ENCODE results near the gene OBSL1.
A peak's percentile ranks its signal among the peaks of the same experiment; 100 is the strongest.

Gene OBSL1

DNA sequence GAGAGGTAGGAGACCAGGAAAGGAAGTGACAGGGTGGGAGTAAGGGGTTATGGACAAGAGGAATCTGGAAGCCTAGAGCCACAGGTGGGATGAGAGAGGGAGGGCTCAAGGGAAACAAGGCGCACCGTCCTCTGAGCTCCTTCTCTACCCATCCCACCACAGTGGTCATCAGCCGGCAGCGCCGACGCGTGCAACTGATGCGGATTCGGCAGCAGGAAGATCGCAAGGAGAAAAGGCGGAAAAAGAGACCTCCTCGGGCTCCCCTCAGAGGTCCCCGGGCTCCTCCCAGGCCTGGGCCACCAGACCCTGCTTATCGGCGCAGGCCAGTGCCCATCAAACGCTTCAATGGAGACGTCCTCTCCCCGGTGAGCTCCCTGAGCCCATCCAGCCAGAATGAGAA, 22.3 kb downstream of the OBSL1 start:
- no peak for DNase-seq

DNA sequence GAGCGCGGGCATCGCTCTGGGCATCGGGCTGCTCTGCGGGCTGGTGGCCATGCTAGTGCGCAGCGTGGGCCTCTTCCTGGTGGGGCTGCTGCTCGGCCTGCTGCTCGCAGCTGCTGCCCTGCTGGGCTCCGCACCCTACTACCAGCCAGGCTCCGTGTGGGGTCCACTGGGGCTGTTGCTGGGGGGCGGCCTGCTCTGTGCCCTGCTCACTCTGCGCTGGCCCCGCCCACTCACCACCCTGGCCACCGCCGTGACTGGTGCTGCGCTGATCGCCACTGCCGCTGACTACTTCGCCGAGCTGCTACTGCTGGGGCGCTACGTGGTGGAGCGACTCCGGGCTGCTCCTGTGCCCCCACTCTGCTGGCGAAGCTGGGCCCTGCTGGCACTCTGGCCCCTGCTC, 23.7 kb downstream of the OBSL1 start:
- no peak for DNase-seq

DNA sequence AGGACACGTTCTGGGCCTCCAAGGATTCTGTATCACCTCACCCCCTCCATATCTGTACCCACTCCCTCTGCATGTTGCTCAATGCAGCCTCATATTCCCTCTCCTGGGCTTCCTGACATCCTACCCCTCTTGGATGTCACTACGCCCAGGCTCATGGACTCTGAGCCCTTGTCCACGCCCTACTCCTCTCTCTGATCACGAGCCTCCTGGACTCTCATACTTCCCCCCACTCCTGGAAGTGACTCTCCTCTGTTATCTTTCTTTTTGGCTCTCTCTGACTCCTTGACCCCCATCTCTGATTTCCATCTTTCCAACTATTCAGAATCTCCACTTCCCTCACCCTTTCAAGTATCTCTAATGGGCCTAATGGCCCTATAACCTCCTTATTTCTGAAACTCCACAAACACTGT, 25.4 kb downstream of the OBSL1 start:
- no peak for DNase-seq

DNA sequence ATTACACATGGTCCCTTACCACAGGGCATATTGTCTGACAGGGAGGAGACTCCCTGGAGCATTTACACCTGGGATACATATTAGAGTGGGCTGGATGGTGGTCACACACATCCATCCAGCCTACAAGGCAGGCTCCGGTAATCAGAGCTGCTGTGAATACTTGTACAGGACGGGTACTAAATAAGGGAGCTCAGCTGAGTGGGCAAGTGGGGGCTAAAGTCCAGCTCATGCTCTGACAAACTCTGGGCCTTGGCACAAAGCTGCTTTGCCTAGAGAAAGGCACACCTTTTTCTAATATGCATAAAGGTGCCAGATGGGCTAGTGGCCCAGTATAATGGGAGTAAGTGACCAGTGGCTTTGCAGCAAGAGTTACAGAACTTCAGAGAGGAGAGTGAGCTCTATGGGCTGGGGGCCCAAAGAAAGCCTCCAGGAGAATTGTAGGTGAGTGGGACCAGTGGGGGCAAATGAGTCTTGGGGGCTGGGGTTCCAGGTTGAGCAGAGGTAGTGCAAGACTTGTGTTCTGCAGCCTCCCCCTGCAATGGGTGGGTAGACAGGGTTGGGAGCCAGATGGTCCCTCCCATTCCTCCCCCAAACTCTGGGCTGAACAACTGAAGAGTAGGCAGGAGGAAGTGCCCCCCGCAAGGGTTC, 25.9 kb downstream of the OBSL1 start:
- DNase-seq = no peak

DNA sequence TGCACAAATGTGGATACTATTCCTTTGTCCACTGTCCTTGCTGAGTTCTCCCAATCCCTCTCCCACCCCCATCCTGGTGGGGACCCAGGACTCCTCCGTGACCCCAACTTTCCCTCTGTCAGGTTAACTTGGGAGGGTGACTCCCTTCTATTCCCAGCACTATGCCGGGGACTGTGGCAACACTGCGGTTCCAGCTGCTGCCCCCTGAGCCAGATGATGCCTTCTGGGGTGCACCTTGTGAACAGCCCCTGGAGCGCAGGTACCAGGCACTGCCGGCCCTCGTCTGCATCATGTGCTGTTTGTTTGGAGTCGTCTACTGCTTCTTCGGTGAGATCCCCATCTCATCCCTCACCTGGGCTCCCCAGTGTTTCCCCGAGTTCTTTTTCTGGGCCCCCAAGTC, 26.8 kb downstream of the OBSL1 start:
- no peak for DNase-seq

DNA sequence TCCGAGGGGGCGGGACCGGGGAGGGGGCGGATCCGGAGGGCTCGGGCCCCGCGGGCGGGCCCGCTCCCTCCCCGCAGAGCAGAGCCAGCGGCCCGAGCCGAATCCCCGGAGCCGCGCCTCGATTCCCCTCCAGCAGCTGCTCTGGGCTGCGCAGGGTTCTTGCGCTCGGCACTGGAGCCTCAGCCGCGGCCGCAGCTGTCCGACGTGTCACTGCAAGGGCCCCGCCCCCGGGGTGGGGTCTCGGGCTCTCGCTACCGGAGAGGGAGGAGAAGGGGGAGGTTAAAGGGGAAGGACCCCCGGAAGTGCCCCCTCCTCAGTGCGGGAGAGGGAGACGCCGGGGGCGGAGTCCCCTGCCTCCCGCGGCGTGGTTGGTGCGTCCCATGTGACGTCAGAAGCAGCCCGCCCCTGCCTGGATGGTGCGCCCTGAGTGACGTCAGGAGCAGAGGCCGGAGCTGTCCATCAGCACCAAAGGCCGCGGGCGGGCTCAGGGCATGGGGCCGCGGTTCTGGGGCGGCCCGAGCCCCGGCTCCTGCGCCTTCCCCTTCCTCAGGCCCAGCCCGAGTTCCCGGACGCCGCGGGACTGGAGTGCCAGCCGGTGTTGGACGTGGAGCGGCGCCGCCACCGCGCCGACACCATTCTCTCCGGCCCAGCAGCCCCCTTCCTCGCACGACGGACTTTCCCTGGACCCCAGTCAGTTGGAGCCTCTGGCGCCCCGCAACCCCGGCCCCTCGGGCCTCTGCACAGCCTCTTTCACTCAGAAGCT, 27.6 kb downstream of the OBSL1 start, which contains the start of the genes CHPF and TMEM198:
TSS of gene CHPF (minus strand) at position 214 of the 763 bp plus-strand sequence. CDS start 271 bp downstream, outside the sequence.
TSS of gene TMEM198 (plus strand) at position 433 of the 763 bp plus-strand sequence. CDS start 700 bp downstream, outside the sequence.
- DNase-seq = peak; percentile 96

DNA sequence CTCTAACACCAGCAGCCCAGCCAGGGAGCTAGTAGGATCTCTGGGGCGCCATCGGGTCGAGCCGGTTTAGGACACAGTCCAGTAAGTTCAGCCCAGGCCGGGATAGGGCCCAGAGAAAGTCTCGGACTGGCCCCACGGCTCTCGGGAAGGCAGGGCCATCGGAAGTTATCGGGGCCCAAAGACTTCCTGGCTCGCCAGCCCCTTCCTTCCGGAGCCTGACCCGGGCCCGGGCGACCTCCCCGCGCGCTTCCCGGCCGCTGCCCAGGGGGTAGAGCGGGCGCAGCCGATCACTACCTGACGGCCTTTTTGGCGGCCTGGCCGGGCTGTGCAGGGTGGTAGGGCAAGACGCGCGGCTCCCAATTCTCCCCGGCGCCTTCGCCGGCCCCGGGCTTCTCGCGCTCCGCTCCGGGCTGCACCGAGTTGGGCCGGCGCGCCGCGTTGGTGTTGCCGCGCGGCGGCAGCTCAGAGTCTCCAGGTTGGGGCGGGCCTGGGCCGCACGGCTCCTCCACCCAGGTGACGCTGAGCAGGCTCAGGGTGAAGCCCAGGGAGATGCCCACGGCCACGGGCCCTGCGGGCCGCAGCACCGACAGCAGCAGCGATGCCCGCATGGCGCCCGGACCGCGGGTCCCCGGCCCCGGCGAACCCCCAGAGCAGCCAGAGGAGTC, 28.3 kb downstream of the OBSL1 start:
- no peak for DNase-seq

DNA sequence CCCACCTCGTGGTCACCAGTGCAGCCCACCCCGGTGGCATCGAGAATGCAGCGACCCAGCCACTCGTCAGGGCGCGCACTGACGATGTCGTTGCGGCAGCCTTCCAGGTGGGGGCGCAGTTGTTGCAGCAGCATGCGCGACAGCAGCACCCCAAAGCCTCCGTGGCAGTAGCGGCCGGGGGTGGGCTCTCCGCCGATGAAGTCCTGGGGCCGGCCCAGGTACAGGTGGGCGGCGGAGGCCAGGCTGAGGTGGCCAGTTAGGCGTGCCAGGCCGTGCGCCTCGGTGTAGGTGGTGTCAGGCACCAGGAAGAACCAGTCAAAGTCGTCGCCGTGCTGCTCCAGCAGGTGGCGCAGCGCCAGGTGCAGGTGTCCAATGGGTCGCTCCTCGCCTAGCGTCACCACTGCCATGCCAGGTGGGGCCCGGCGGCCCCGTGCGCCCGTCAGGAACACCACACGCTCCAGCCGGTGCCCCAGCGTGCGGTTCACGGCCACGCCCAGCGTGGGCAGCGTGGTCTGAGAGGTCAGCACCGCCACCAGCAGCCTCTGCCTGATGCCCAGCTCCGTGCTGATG, 29.6 kb downstream of the OBSL1 start:
- peak; percentile 91 for DNase-seq

DNA sequence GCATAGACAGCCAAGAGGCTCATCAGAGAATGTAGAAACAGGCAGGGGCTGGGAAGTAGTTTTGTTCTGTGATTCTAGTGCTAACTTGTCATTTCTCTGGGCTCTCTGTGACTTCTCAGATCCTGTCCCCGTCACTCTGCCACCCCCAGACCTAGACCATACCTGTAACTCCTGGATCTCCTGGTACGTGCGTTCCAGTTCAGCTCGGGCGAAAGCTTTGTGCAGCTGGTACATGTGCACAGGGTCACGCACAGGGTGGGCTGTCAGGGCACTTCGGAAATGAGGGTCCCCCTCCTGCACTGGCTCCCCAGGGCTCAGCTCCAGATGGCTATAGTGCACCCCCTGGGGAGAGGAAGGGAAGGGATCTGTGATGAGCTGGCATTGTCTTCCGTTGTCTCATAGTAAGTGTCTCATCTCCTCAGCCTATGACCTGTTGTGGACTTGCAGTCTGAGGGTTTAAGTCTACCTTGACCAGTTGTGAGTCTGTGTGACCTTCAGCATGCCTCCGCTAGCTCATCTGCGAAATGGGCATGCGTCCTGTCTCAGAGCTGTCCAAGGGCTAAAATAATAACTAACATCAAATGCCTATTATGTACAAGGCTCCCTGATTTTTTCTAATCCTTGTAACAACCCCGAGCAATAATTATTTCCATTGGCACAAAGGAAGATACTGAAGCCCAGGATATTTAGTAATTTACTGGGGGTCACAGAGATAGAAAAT, 30.4 kb downstream of the OBSL1 start:
- DNase-seq = no peak

DNA sequence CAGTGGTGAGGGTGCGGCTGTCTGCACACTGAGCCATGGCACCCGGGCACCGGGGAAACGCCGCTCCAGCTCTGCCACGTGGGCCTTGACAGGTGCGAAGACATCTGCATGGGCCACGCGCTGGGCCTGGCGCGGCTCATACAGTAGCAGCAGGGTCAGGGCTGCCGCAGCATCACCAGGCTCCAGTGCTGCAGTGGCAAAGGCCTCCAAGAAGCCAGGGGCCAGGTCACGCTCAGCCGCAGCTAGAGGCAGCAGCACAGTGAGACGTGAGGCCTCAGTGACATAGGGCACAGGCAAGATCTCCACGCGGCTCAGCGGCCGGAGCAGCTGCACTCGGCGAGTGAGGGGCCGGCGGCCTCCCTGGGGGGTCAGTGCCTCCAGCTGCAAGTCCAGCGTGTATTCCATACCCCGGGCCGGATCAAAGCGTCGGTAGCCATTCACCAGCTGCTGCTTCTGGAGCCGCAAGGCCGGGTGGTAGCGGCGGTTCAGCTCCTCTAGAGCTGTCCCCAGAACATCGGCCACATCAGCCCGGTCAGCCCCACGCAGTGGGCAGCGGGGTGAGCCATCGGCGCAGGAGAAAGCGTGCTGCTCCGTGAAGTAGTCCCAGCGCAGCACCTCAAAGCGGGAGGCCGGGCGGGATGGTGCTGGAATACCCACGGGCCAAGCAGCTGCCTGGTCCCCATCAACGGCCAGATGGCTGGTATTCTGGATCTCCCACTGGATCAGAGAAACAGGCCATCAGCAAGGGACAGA, 31.2 kb downstream of the OBSL1 start:
- DNase-seq = no peak

DNA sequence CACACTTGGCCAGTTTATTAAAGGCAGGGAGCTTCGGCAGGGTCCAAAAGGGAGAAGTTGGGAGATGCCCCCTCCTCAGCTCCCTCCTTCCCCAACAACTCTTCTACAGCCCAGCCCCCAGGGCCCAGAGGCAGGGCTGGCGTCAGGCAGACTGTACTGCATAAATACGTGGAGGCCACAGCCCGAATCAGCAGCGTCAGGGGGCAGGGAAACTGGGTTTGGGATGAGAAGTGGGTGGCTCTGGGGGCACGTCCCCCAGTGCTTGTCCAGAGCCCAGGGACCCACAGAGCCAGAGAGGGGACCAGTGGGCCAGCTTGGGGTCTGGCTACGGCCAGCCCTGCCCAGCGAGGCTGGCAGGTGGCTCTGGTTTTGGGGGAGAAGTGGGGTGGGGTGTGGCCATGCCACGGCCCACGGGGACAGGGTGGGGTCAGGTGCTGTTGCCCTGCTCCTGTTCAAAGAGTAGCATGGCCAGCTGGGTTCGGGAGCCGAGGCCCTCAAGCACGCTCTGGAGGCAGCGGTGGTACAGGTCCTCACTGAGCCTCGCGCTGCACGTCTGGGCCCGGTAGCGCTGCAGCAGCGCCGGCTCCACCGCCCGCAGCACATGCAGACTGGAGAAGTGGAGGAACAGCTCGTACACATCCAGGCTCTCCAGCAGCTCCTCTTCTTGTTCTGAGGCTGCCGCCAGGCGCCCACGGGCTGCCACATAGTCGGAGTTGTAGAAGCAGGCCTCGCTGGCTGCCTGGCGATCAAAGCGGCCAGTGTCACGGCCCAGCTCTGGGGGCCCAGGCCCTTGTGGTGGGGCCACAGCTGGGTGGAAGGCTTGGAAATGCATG, 32.2 kb downstream of the OBSL1 start:
- no peak for DNase-seq

DNA sequence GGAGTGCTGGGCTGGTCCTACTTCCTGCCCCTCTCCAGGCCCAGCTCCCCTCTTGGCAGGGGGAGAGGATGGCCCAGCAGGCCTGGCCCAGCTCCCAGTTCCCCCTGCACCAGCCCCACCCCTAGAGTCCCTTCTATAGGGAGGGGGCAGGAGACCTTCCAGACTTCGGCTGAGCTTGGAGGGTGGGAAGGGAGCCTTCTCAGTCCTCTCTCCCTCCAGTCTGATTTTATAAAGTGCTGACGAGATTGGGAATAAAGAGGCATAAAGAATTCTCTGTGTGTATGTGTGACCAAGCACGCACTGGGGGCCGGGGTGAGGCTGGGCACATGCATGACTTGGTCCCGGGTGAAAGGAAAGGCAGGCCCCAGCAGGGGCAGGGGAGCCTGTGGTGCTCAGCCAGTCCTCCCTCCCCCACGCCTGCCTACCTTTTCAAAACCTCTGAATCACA, 32.8 kb downstream of the OBSL1 start:
- no peak for DNase-seq

DNA sequence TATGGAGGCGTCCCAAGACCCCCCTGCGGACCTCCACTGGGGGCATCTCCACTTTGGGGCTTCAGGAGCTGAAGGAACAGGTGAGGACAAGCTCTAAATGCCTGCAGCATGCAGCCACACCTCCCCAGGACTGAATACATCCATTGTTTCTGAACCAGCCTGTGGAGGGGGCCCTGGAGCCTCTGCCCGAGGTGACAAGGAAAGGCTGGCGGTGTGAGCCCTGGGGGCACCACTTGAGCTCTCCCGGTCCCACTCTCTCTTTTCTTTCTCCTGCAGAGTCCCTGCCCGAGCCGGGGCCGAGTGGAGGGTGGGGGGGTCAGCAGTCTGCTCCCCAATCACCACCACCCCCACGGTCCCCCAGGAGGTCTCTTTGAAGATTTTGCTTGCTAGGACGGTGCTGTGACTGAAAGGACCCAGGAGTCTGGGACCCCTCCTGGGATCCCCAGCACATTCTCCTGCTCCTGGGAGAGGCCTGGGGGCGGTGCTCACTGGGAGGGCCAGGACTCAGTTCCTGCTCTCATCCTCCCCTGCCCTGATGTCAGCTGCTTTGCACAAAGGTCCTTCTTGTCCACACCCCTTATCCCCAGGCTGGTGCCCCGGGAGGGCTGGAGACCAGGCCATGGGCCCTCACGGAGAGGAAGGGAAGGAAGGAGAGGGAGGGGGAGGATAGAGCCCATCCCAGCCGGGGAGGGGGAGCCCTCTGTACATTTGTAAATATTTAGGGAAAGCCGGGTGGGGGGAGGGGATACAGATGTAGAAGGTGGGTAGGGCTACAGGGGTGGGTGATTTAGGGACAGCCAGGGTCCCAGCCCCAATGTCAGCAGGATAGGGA, 33.5 kb downstream of the OBSL1 start:
- no peak for DNase-seq

DNA sequence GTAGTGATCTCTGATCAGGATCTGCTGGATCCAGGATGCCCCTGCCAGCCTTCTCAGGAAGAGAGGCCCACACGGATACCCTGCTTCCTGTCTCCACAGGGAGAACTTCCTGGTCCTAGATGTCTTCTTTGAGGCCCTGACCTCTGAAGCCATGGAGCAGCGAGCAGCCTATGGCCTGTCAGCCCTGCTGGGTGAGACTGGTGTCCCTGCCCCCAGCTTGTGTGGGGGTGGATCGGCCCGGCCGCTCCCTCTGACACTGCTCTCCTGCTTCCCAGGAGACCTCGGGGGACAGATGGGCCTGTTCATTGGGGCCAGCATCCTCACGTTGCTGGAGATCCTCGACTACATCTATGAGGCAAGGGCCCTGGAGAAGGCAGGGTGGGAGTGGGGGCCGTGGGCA, 34.4 kb downstream of the OBSL1 start:
- no peak for DNase-seq

DNA sequence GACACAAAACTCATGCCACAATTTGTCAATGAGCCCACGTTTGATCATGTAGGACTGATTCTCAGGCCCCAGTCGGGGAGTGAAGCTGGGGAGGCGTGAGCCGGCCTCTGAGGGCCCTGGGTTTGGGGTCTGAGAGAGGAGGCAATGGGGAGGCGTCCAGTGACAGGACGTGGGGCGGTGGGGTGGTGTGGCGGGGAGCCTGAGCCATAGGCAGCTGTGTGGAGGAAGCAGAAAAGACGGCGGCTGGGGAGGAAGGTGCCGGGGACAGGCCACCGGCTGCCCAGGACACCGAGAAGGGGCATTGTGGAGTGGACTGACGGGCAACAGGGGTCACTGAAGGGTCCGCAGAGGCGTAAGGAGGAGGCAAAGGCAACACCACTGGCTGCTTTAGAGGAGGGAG, 34.9 kb downstream of the OBSL1 start:
- DNase-seq = no peak

DNA sequence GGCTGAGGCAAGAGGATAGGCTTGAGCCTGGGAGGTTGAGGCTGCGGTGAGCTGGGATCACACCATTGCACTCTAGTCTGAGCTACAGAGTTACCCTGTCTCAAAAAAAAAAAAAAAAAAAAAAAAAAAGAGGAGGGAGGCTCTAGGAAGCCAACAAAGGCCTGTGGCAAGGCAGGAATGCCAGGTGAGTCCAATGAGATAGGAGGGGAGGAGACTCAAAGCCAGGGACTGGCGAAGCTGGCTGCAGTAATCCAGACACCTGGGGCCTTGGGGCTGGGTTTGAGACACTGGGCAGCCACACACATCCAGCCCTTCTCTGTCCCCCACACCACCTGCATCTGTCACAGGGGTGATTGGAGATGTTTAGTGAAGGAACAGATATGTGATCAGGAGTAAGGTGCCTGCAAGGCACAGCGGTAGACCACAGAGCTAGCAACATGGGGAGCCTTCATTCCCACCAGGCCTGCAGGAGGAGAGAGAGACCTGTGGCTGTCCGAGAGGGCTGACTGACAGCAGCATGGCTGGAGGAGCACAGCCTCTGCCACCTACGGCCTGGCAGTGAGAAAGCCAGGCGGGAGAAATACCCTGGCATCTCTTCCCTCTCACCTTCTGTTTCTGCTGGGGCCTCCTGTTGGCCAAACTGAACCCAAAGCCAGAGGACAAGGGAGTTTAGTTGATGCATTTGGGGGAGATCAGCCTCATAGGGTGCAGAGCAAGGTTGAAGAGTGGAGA, 37.2 kb downstream of the OBSL1 start:
- no peak for DNase-seq

DNA sequence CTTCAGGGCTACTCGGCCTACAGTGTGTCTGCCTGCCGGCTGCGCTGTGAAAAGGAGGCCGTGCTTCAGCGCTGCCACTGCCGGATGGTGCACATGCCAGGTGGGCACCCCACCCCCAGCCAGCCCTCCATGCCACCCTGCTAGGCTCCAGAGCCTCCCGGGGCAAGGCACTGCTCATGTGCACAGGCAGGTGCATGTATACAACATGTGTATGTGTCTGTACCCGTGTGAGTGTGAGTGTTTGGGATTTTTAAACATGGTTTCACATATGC, 39.0 kb downstream of the OBSL1 start:
- DNase-seq = no peak

DNA sequence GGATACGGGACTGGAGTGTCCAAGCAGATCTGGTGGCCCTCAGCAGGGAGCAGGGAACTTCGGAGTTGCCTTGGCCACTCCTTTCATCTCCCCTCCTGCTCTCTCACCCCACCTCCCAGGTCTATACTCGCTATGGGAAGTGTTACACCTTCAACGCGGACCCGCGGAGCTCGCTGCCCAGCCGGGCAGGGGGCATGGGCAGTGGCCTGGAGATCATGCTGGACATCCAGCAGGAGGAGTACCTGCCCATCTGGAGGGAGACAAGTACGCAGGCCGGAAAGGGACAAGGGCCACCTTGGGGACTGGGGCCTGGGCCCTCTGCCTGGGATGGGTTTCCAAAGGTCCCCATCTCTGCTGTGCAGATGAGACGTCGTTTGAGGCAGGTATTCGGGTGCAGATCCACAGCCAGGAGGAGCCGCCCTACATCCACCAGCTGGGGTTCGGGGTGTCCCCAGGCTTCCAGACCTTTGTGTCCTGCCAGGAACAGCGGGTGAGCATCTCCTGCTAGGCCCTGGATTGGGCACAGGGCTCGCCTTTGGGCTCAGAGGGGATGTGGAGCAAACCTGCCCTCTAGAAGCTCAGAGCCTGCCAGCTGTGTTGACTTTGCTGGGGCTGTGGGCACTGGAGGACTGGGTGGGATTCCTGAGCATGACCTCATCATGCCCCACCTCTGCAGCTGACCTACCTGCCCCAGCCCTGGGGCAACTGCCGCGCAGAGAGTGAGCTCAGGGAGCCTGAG, 39.5 kb downstream of the OBSL1 start:
- no peak for DNase-seq

All from CD4-positive, alpha-beta T cell treated with Interleukin-12 subunit alpha and Interleukin-12 subunit beta, for 1 hour (primary cell).